Stimulated activated CD8-positive, alpha-beta memory T cell treated with anti-CD3 and anti-CD28 coated beads, Interleukin-4, amount 100 ng/mL, for 24 hours (primary cell): Measurements from ENCODE around the gene SPATS2L.

Source experiments
- DNase-seq: peaks from one replicate; pipeline ENCODE4 v3.0.0-alpha.2; 2020; ENCODE audit warnings: low read depth

The SPATS2L gene

DNA sequence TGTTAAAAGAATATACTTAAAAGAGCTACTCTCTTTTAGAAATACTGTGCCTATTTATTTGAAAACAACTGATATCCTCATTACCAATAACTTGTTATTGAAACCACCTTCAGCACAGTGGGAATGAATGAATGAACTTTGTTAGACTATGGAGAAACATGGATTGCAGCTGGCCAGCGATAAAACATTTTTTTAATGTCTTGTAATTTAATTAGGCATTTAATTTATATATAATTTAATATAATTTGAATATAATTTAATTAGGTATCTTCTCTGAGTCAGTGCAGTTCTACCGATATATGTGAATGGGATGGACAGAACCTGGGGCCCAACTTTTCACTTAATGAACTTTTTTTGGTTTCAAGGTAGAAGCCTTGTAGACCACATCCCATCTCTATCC, 109.0 kb downstream of the SPATS2L start:
- DNase-seq: no peak

DNA sequence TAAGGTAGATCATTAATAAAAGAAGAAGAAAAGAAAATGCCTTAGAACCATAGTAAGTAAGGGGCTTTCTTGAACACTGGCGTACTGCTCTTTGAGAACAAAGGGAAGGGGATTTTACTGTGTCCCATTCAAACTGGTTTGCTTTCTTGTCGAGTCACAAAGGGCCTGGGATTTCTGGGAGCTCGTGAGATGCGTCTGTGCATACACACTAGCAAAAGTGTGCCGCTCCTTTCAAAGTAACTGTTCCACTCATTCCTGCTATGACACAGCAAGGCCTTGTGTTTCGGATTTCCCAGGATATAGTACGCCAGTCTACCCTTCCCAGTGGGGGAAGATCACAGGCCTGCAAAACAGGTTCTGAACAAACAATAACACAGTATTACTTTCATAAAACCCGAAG, 110.4 kb downstream of the SPATS2L start:
- no peak for DNase-seq

DNA sequence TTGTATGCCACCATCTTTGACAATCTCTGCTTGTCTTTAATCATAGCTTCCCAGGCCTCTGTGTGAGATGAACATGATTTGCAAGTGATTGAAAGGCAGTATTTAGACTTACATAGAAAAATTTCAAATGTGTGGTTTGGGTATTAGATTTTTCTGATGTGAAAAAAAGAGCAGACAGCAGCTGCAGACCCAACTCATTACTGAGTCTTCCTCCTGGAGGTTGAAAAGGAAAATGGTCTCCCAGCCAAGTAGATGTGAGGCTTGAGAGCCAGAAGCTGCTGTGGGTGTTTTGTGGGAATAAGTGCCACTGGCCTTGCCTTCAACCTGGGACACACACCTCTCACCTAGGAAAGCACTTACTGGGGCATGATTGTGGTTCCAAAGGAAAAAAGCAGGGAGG, 110.9 kb downstream of the SPATS2L start:
- DNase-seq: no peak

DNA sequence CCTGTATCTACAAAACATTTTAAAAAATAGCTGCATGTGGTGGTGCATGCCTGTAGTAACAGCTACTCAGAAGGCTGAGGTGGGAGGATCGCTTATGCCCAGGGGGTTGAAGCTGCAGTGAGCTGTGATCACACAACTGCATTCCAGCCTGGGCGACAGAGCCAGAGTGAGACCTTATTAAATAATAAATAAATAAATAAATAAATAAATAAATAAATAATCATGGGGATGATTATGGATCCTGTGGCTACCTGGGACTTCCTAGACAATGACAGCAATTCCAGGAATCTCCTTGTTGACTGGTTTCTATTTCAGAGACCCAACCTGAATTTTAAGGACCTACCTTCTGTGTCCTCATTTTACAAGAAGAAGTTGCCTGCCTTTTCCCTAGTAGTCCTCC, 111.9 kb downstream of the SPATS2L start:
- DNase-seq: no peak

DNA sequence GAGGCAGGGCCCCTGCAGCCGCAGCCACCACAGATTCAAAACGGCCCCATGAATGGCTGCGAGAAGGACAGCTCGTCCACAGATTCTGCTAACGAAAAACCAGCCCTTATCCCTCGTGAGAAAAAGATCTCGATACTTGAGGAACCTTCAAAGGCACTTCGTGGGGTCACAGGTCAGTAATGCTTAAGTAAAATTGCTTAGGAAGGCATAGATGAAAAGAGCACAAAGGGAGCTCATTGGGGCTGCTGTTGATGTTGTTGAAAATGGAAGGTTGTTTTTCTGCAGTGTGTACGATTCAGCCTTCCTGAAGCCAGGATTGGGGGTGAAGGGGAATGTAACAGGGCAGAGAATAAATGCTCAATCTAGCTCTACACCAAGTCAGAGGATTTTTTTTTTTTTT, 112.8 kb downstream of the SPATS2L start:
- no peak for DNase-seq

DNA sequence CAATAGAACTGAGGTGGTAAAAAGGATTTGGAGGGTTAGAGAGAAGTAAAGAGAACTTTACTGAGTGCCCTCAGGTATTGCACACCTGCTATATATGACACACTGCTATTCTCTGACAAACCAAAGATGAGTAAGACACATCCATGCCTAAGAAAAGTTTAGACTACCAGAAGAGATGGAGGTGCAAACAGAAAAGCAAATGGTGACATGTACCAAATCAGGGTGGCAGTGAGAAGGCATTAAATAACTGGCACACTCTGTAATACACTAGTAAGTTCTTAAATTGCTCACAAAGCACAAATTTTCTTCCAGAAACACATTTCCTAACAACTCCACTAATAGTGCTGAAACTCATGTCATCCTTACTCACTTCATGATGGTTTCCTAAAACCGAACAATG, 114.8 kb downstream of the SPATS2L start:
- no peak for DNase-seq

DNA sequence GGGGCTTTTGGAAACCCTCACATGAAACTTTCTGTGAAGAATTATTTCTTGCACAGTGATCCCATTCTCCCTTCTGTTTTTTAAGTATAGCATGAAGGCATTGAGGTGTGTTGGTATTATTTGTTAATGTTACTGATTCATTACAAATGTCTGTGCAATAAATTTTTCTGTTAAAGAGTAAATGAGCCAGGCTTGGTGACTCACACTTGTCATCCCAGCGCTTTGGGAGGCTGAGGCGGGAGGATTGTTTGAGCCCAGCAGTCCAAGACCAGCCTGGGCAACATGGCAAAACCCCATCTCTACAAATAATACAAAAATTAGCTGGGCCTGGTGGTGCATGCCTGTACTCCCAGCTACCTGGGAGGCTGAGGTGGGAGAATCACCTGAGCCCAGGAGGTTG, 115.6 kb downstream of the SPATS2L start:
- DNase-seq: no peak

DNA sequence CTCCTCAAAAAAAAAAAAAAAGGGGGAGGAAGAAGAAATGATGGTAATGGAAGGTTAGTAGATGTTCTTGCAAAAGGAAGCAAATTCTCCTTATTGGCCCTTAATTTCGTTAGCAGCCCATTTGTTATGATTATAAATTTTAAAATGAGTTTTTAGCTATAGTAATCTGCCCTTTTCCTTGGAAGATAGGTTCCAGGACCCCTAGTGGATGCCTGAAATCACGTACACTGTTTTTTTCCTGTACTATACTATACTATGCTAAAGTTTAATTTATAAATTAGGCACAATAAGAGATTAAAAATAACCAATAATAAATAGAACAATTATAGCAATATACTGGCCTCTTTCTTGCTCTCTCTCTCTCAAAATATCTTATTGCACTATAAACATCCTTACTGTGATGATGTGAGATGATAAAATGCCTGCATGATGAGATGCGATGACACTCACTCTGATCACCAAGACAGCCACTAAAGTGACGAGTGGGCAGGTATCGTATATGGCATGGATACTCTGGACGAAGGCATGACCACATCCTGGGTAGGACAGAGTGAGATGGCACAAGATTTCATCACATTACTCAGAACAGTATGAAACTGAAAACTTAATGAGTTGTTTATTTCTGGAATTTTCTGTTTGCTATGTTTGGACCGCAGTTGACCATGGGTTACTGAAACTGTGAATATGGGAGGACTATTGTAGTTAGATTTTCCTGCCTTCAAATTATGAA, 116.2 kb downstream of the SPATS2L start:
- no peak for DNase-seq

DNA sequence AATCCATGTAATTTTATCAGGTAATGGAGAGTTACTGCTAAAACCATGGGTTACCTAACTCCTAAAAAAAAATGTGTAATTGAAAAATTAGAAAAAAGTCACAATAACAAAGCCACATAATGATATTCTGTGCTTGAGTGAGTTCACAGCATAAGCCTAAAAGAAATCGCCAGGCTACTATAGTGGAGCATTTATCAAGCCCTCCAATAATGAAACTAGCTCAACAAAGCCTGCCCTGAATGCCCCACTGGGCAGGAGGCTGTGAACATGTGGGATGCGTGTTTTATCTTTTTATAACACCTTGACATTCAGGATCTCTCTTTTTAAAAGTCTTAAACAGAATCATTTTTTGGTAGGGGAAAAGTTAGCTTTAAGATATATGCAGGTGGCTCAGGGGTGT, 117.0 kb downstream of the SPATS2L start:
- no peak for DNase-seq

DNA sequence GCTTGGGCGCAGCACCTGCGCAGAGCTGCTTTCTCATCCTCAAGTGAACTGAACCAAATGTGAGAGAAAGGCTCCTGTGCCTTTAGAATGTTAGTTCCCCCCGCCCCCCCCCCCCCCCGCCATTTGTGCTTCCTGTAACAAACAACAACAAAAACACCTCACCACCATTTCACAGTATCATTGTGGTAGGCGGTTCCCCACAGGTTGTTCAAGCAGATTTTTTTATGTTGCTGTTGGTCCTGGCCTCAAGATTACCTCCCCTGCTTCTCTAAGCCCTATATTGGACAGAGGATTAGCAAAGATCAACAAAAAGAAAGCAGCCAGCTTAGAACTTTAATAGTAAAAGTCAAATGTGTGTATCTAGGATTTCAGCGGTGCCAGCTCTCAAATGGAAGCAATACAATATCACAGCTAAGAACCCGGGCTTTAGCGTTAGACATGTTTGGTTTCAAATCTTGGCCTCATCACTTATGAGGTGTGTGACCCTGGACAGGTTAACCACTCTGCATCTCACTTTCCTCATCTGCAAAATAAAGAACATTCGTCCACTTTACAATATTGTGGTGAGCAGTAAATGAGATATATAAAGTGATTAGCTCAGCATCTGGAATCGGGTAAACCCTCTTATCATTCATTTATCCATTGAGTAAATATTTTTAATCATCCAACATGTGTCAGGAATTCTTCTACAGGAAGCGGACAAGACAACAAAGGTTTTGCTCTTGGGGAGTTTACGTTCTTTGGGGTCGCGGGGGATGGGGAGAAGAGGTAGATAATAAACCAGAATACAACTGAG, 118.7 kb downstream of the SPATS2L start:
- no peak for DNase-seq

DNA sequence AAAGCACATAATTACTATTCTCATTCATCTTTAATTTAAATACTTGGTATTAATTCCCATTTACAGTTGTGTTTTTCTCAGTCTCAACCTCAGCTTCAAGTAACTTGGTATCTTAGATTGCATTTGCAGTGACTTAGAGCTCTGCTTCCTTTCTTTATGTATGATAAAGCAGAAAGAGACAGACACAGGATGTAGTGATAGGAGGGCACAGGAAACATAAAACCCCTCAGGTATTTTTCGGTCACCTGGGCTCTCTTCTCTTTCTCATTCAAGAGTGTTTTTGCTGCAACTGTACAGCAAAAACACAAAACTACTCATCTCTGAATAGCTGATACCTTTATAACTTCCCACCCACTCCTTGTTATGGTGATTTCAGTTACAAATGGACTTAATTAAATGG, 120.3 kb downstream of the SPATS2L start:
- no peak for DNase-seq

DNA sequence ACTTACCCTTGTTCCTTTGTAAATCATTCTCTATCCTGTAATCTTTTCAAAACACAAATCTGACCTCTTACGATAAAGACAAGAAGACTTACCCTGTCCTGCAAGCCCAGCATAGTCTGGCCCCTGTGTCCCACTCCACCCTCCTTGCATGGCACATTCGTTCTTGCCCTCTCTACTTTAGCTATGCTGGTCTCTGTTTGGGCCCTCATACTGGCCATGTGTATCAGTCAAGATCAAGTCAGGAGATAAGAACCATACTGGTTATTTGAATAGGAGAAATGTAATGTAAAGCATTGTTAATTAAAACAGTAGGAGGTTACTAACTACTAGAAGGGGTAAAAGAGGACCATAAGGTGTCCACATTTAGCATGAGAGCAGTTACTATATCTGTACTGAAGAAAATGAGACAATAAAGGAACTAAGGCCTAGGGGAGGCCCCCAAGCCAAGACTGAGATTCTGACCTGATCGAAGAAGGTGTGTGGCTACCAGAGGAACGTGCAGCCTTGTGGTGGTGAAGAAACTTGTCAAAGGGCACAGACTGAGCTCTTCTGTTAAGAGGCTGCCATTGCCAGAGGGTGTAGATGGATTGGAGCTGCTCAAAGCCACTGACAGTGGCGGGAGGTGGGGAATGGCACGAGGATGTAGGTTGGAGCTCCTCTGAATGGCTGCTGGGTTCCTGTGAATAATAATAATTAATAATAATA, 122.6 kb downstream of the SPATS2L start:
- no peak for DNase-seq

DNA sequence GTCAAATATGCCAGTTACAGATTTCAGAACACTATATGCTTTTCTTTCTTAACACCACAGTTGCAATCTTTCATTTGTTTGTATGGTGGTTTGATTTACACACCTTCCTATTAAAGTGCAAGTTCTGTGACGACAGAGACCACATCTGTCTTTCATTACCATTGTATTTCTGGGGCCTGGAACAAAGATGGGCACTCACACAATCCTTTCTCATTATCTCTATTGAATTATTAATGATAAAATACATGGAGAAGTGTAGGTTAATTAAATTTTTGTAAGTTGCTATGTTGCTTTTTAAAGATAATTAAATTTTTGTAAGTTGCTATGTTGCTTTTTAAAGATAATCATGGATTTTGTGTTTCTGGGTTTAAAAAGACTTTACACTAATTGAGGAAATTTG, 123.5 kb downstream of the SPATS2L start:
- DNase-seq: no peak

DNA sequence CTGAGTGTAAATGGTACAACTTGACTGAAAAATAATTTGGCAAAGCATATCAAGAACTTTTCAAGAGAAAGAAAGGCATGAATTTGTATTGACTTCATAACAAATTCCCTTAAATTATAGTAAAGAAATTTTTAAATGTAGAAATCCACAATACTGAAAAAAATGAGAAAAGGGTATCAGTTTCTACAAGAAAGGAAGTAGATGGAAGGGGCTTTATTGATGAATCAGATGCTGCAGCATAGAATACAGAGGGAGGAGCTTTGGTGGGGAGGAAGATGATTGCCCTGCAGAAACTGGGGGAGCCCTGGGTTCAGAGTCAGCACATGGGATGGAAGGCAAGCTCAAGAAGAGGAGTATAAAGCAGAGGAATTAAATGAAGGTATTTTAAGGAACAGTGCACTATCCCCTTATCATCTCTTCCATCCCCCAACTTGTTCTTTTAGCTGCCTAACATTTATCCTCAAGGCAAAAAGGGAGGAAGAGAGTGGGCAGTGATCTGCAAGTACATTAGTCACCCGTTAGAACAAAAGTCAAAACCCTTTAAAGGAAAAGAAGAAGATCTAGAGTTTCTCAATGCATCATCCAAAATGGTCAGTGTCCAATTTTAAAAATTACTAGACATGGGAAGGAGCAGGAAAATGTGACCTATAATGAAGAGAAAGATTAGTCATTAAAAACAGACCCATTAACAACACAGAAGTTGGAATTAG, 125.7 kb downstream of the SPATS2L start:
- no peak for DNase-seq

DNA sequence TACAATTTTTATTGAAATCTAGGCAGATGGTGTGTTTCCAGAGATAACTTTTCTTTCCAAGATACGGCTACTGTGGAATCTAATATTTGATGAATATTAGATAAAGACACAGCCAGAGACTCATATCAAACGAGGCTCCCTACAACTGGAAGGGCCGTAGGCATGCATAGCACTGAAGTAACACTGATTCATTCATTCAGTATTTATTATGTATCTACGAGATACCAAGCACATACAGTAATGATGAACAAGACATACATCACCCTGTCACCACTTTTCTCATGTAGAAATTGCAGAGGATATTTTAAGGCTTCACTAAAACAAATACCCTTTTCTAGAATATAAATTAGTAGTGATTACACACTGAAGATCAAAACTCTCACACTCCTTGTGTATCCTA, 128.9 kb downstream of the SPATS2L start:
- DNase-seq: no peak

DNA sequence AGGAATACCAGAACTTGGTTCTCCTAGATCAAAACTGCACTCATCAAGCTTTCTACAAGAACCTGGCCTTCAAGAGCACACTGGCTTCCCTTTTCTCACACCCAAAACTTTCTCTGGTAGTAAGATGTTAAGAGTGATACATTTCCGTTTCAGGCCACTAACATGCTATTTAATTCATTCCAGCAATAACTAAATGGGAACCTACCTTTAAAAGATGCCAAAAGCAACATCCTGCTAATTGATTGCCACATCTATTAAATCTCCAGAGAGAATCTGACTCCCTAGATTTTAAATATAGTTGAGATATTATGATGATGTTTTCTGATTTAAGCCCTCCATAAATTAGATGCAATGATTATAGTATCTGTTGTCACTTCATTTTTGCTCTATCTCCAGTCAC, 131.8 kb downstream of the SPATS2L start:
- DNase-seq: no peak

DNA sequence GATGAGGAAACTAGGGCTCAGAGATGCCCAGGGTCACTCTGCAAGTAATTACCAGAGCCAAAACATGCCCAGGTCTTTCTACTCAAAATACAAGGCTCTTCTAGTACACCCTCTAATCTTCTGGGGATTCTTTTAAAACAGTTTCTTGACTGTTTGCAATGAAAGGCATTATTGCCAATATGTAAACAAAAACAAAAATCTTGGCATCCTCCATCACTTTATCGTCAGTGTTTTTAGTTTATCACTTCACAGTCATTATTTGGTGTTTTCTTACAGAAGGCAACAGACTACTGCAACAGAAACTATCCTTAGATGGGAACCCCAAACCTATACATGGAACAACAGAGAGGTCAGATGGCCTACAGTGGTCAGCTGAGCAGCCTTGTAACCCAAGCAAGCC, 132.4 kb downstream of the SPATS2L start:
- no peak for DNase-seq

DNA sequence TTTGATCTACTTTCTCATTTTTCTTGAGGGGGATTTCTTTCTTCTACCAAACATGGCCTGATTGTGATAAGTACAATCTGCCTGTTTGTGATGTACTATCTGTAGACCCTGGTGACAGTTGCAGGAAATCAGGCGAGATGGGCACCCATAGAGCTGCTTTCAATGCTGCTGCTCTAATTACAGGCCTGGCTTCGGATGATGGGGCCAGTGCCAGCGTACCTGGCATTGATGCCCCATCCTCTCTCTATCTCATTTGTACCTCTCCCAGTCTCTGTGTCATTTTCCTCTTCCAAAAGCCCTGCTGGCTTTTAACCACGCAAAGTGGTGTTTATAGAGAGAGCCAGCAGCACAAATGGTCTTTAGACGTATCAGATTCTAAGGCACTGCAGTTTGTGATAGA, 133.5 kb downstream of the SPATS2L start:
- DNase-seq: no peak

DNA sequence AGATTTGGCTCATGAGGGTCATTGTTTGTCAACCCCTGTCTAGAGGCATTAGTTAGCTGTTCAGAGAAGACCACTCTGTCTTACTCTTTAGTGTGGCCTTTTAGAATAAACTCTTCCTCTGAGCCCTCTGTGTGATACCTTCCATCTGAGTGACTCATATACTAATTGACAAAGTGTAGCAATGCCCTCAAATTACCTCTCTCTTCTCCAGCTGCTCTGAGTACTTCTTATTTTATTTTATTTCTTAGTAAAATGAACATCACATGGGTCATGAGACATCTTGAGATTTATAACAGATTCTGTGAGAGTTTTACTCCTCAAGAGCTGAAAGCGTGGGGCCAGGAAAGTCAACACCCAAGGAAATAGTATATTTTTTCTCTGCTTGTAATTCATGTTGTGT, 136.0 kb downstream of the SPATS2L start:
- no peak for DNase-seq

DNA sequence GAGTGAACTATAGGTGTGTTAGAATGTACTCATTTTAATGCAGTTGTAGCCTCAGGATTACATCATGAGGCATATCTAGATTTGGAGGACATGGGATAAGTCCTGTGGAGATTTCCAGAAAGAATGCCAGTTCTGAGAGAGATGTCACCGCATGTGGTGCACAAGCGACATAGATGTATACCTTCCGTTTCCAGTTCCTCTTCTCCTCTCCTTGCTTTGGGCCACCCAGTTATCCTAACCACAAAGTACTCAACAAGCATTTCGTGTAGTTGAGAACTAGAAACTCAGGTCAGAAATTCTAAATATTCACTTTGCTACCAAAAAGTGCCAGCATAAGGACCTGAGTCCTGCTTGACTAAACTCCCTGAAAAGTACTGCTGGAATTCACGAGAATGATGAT, 136.9 kb downstream of the SPATS2L start:
- DNase-seq: no peak

DNA sequence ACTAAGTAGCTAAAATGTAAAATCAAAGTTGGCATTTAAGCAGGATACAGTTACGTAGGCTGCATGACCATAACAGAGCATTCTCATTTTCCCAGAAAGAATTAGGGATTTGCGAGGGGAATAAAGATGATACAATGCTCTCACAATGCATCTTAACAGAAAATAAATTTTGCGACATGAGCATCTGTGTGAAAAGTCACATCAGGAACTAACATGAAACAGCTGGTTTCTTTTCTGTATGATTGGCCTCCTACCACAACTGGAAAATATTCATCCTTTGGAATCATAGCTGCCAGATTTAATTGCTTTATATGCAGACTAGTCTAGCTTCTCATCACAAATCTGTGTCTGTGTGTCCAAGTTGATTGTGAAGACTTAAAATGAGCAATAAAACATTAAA, 137.4 kb downstream of the SPATS2L start:
- DNase-seq: no peak

DNA sequence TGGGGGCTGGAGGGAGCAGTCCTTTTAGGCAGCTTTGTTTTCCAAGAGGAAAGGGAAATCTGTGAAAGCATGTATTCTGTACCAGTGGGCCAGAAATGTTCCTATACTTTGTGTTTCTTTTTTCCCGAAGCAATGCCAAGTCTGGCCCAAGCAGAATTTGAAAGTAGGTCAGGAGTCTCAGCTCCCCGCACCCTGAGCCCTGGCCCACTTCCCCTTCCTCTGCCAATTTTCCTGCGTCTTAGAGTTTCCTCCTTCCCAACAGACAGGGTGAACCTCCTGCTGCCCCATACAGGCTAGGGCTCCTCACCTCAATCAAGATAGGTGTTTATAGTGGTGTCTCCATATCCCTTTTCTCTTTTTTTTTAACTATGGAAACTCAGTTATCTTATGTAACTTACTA, 138.0 kb downstream of the SPATS2L start:
- no peak for DNase-seq

DNA sequence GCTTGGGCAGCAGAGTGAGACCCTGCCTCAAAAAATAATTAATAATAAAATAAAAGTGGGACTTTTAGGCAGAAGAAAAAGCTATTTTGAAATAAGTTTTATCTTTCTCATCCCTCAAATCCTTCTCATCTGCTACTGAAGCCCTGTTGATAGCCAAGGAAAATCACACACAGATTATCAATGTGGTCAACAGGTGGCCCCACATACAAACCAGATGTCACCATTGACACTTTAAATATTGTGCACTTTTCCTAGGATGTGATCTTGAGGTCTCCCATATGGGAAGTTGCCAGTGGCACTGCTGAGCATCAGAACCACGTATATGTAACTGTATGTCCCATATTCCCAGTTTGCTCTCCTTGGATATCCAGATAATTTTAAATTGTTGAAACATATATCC, 138.8 kb downstream of the SPATS2L start:
- no peak for DNase-seq
